ENCODE data around the gene AGO1.
A peak's percentile ranks its signal among the peaks of the same experiment; 100 is the strongest.

The AGO1 gene

DNA sequence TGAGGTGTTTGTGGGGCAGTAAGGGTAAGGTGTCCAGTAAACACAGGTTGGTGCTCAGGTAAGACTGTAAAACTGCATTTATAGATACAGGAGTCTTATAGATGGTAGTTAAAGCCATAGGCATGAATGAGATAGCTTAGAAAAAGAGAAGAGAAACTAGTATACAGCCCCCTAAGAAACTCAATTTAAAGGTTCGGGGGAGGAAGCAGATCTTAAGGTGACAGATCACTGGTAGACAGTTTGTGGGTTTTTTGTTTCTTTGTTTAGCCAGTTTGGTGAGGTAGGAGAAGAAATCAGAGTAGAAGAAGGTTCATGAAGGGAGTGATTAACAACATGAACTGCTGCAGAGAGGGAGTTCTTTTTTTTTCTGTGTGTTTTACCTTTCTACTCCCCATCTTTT is 41.8 kb downstream of the AGO1 start:
- no peak overlapping the region for H3K4me3 ChIP-seq (ENCODE audit: low read length)
- no peak for TF ChIP-seq ZNF274 (IDR thresholded peaks at IDR 0.05; ENCODE audit: low read depth, low read length)

DNA sequence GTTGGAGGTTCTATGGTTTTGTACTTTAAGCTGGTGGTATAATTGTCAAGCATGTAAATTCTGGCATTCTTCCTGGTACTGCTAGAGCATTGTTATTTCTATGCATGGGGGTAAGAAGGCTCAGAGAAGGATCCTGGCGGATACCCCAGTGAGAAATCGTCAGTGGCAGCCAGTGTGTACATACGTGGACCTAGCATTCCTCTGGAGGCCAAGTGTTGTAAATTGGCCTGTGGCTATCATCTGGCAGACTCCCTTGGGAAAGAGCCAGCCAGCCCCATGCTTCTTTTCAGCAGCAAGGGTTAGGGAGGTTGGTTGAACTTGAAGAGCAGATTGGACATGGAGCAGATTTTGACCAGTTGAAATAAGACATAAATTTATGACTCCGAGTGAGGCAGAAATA is 42.7 kb downstream of the AGO1 start:
- no peak overlapping the region for H3K4me3 ChIP-seq (ENCODE audit: low read length)
- TF ChIP-seq ZNF274 (IDR thresholded peaks at IDR 0.05; ENCODE audit: low read depth, low read length): no peak

DNA sequence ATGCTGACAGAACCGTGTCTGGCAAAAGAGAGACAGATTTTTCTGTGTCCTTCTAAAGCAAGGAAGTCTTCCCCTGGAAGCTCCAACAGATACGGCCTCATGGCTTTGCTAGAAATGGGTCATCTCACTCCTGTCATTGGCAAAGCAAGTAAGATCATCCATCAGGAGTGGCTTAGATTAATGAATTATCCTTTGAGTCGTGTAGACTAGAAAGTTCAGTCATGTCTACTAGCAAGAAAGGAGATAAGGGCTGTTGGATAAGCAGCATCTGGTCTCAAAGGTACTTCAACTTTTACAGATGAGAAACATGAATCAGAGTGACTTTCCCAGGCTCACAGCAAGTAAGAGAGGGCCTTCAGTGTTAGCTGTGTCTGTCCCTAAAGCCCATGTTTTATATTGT is 44.5 kb downstream of the AGO1 start:
- H3K4me3 ChIP-seq (ENCODE audit: low read length): no peak overlapping the region

DNA sequence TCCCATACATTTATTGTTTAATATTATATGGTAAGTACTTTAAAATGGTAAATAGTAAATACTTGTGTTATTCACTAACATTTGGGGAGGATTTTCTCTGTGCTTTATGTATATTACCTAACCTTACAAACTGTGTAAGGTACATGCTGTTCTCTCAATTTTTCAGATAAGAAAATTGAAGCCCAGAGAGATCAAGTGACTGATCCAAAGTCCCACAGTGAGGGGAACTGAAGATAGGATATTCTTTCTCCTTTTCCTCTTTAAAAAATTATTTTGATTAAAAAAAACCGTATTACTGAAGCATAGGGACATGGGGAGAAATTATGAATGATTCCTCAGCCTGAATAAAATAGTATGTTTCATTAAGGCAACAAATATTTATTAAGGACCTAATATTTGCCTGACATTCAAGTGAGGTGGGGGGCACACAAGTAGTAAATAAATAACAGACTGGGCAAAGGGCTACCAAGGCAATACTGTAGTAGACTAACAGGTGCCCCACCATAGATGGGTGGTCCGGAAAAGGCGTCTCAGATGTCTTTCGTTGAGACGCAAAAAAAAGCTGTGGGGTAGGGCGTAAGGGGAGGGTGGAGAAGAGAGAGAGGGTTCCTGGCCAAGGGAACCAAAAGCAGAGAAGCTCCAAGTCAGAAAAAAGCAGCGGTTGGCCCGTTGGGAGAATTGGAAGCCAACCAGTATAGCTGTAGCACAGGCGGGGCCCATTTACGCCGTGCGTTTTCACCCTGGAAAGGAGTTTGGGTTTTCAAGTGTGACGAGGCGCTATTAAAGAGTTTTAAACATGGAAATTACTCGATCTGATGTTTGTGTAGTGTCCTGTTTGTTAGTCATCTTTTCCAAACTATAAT is 47.0 kb downstream of the AGO1 start:
- peak overlapping the region; percentile 100 for H3K4me3 ChIP-seq (ENCODE audit: low read length)
- TF ChIP-seq ZNF274 (IDR thresholded peaks at IDR 0.05; ENCODE audit: low read depth, low read length): no peak

More for the DNA sequence above, 44.5 kb downstream of the AGO1 start:
- TF ChIP-seq ZNF274 (IDR thresholded peaks at IDR 0.05; ENCODE audit: low read depth, low read length): no peak

DNA sequence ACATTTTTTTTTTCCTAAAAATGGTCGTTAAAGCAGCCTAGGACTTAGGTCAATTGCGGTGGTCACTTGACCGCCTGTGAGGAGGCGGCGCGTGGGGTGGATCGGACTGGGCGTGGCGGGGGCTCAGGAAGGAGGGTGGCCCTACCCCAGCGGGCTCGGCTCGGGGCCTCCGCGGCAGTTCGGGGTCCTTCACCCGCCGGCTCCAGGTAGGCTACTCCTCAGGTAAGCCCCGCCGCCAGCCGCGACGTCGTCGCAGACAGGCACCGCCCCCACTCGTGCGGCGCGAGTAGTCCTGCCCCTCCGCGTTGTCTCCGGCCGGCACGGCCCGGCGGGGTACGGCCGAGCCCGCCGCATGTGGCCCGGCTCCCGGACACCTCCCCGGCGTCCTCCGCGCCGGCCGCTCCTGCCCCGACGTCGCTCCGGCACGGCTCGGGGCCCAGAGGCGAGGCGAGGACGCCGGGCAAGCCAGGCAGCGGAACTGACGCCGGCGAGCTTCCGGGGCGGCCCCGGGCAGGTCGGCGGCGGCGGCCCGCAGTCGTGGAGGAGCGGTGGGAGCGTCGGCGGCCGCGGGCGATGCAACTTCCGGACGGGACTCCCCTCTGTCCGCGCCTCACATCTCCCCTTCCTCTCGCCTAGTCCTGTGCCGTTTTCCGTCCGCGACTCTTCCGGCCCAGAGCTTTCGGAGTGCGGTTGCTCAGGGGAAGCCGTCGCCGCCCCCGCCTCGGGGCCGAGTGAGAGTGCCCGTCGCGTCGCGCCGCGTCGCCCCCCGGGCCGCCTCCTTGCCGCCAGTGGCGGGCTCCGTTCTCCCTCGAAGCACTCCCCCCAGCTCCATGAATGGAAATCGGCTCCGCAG is 47.8 kb downstream of the AGO1 start, which contains the start of gene AGO3:
Gene AGO3, plus strand, starts transcription at position 513 of the 853 bp plus-strand sequence. Its CDS starts 322 bp downstream, at position 835.
- no peak for TF ChIP-seq ZNF274 (IDR thresholded peaks at IDR 0.05; ENCODE audit: low read depth, low read length)
- peak within 1 kb of the TSS; percentile 100 for H3K4me3 ChIP-seq (ENCODE audit: low read length)

DNA sequence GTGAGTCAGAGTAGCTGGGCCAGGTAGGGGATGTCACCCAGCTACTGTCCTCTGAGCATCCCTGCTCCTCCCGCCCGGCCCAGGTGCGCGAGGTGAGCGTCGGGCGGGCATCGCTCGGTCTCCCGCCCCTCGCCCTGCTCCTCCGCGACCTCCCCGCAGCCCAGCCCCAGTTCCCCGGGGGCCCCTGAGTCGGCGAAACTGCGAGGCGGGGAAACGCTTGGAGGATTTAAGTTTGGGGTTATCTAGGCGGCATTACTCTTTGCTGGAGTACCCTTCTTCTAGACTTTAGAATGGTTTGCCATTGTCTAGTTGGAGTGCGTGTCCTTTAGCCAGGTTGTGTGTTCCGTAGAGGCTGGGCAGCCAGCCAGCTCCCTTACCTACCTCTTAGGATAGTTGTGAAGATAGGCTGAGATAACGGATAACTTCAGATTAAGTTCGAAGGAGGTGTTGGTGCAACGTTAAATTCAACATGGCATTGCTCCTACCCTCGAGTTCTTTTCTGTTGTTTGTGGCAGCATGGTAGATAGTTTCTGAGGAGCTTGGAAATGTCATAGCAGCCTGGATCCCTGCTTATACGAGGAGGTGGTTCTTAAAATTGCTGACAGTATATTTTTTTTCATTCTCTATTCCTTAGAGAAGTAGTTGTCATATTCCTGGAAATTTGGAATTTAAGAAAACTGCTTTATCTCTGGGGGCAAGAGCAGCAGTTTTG is 48.6 kb downstream of the AGO1 start:
- H3K4me3 ChIP-seq (ENCODE audit: low read length): peak overlapping the region; percentile 100
- TF ChIP-seq ZNF274 (IDR thresholded peaks at IDR 0.05; ENCODE audit: low read depth, low read length): no peak

DNA sequence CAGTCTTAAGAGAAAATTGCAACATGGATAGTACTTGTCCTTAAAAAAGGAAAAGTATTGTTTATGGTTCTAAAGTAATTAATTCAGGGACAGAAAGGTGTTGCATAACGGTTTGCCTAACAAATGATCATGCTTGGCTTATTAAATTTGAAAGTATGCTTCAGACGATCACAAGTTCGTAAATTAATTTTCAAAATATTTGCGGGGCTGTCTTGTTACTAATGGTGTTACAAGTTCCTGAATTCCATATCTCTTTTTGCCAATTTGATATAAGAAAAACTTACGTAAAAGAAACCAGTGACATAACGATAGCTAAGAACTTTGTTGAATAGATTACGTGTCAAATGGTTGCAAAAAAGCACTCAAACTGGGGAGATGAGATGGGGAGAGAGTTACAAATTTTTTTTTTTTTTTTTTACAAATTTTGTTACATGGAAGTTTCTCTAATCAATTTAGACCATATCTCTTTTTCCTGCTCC is 49.2 kb downstream of the AGO1 start:
- TF ChIP-seq ZNF274 (IDR thresholded peaks at IDR 0.05; ENCODE audit: low read depth, low read length): no peak
- peak overlapping the region; percentile 100 for H3K4me3 ChIP-seq (ENCODE audit: low read length)

DNA sequence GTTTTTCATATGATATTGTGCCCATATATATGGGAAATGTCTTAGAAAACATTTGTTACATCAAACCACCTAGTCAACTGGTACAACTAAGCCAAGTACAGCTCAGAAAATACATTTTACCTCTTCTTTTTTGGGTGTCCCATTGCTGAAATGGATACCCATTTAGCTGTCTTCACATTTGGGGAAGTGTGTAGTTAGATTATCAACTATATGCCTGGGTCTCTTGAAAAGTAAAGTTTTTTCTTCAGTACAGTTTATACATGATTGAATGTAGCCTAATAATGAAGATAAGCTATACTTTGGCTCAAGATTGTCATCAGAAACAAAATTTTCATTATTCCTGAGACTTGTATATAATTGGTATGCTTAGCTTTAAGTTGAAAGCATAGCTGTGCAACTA is 49.9 kb downstream of the AGO1 start:
- TF ChIP-seq ZNF274 (IDR thresholded peaks at IDR 0.05; ENCODE audit: low read depth, low read length): no peak

DNA sequence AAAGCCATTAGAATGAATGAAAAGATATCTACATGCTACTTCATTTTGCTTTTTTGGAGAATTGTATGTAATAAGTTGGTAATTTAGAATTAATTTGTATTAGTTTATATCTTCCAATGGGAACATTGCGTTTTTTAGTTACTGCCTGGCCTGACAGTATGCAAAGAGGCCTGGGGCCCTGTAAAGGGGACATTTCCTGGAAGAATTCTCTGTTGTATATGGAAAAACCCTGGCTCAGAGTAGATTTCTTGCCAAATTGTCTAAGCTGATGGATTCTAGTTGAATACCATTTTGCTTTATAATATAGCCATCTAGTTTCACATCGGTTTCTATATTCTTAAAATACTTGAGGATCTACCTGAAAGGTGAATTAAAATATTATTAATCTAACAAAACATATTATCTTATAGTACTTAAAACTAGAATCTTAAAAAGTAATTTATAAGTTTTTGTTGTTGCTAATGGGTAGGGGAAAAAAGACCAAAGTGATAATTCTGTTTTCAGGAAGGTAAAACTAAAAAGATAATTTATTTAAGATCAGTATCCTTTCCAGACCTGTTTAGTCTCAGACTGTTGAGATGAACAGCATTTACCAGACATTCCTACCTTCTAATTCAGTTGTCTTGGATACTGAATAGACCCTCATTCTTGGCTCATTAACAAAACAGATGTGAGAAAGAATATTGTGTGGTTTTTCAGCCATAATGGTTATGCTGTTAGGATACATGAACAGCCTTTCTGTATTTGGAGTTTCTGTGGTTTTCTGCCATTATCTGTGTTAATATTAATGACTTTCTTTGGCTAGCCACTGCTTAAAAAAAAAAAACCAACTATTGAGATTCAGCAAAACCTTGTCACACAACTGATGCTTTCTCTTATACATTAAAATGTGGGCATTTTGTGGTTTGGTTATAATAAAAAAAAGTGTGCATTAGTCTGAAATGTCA is 52.7 kb downstream of the AGO1 start:
- H3K4me3 ChIP-seq (ENCODE audit: low read length): no peak overlapping the region
- TF ChIP-seq ZNF274 (IDR thresholded peaks at IDR 0.05; ENCODE audit: low read depth, low read length): no peak

More for the DNA sequence above, 49.9 kb downstream of the AGO1 start:
- H3K4me3 ChIP-seq (ENCODE audit: low read length): peak overlapping the region; percentile 16; the same call in 1 of the 2 replicates

DNA sequence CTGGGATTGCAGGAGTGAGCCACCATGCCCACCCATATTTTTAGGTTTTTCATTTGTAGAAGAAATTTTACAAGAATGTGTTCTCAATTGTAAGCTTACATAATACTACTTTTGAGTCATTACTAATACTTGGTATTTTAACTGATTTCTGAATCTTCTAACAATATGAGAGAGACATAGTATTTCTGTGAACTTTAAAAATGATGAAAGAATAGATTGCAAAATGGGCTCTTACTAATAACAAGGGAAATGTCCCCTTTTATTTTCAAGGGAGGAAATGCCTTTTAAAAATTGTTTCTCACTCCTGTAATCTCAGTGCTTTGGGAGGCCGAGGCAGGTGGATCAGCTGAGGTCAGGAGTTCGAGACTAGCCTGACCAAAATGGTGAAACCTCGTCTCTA is 53.8 kb downstream of the AGO1 start:
- no peak overlapping the region for H3K4me3 ChIP-seq (ENCODE audit: low read length)

DNA sequence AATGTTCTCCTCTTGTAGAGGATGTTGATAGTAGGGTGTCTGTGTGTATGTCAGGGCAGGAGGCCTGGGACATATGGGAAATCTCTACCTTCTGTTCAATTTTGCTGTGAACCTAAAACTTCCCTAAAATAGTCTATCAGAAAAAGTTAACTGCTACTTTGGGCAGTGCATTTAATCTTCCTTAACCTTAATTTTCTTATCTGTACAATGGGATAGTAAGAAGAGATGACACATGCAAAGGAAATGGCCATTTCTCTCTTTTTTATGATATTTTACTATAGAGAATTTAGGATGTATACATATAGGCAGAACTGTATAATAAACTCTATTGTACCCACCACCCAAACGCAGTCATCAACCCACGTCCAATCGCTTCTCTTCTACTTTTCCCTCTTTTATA is 56.5 kb downstream of the AGO1 start:
- H3K4me3 ChIP-seq (ENCODE audit: low read length): no peak overlapping the region
- no peak for TF ChIP-seq ZNF274 (IDR thresholded peaks at IDR 0.05; ENCODE audit: low read depth, low read length)

More for the DNA sequence above, 53.8 kb downstream of the AGO1 start:
- no peak for TF ChIP-seq ZNF274 (IDR thresholded peaks at IDR 0.05; ENCODE audit: low read depth, low read length)

DNA sequence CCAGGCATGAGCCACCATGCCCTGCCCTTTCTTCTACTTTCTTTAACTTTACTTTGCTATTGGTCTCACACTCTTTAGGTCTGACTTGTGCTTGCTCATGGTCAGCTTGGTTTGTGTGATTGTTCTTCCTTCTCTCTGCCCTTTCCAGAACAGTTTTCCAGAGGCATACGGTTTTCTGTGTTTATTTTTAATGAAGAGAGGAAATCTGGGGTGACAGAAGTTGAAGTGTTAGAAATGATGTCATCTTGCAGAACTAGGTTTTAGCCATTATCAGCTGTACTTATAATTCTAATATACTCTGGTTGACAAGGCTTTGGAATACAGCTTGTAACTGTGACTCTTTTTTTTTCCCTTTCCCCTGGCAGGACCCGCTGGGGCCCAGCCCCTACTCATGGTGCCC is 62.3 kb downstream of the AGO1 start:
- TF ChIP-seq ZNF274 (IDR thresholded peaks at IDR 0.05; ENCODE audit: low read depth, low read length): no peak
- H3K4me3 ChIP-seq (ENCODE audit: low read length): no peak overlapping the region

DNA sequence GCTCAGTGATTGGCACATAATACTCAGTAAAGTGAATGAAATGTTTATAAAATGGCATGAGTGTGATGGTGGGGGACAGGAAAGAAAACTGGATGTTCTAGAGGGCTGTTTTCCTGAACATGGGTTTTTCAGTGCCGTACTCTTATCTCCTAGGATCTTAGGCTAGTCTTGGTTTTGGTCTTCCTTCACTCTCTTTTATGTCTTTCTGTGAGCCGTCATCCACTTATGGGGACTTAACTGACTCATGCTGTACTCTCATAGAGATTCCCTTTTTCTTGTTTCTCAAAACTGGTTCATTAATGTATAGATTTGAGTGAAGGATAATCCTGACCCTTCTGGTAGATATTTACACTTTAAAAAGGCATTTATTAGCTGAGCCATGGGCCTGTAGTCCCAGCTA is 64.5 kb downstream of the AGO1 start:
- no peak overlapping the region for H3K4me3 ChIP-seq (ENCODE audit: low read length)

More for the DNA sequence above, 64.5 kb downstream of the AGO1 start:
- no peak for TF ChIP-seq ZNF274 (IDR thresholded peaks at IDR 0.05; ENCODE audit: low read depth, low read length)

Measured in GM08714 (cell line).